Adipose tissue (tissue), 3 donors: ENCODE results near the gene WSCD2. TPM values are rescaled to one million over a fixed set of nuclear protein-coding genes. Genes with fewer than 3 reads are reported as not detected.
"Not testable (repeated sequence)": the region's sequence is repeated elsewhere in the genome, so short reads cannot be mapped to it uniquely, and the experiment has no call there.

Experiments
- H3K27ac ChIP-seq: one replicate; pipeline ENCODE4 v1.5.1; 2013; ENCODE audit warnings: low read depth, low read length
- WGBS, 3 donors: extraction: QIAGEN DNeasy Blood & Tissue Kit; methylation state at CpG; one replicate each; pipeline ENCODE4 v1.1.7; 2013; 5-methylcytosine and 5-hydroxymethylcytosine counted together
- polyA plus RNA-seq, 3 donors: library from polyadenylated mRNA; stranded (reverse); fragments of 200-250 nt; gene quantifications; one replicate each; pipeline ENCODE4 v1.2.3, GENCODE V29; 2013
- donor health status: healthy with polysubstance abuse.
- donor health status: Bipolar disorder and iron deficiency.
- donor health status: healthy.

Gene WSCD2
- polyA plus RNA-seq, 3 donors: 0.07 to 0.90 (median 0.22) TPM

DNA sequence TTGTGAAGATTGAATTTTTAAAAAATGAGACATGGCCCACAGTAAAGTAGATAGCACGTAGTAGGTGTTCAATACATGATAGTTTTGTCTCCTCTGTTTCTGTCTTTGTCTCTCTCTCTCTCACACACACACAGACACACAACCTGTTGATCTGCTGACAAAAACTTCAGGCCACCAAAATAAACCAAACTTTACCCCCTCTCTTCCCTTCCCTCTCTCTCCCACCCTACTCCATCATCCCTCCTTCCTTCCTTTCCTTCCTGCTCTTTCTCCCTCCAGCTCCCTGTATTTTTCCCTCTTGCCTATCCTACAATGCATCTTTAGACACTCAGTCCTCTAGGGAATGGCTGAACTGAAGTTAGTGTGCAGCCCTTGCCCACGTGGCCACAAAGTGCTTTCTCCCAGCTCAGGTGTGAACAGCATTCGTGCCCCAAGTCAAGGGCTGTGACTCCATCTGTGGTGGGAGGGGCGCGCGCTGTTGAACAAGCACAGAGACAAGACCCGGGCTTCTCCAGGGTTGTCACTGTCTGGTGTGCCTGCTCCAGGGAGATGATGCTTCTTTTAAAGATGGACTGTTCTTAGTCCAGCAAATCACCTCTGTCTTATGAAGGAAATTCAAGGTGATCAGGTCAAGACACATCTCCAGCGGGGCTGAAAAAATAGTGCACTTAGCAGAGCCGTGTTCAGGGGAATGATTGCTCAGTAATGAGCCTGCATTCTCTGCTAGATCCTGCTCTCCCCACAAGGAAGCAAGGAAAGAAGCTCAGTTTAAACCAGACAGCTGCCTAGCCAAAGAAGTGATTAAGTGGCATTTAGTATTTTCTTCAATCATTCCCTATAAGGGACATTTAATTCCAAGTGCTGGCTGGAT is 75.3 kb downstream of the WSCD2 start:
- H3K27ac ChIP-seq: no peak overlapping the region
- 62 to 78% (median 76%) methylated on average over 9 of the region's 9 CpGs for WGBS, 3 donors

DNA sequence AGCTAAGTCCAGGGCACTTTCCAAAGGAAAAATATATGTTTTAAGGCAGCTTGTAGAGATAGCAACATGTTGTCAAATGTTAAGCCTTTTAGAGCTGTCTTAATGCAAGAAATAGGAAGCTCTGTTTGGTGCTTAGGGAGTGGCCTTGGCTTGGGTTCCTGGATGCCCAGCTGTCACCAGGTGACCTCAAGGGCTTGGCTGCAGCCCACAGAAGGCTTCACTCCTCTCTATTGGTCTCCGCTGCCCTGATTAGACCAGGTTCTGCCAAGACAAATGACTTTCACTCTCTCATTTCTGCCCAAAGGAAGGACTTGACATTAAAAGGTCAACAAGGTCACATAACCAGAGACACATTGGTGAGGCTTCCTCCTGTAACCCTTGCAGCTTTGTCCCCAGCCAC is 76.8 kb downstream of the WSCD2 start:
- 78 to 92% (median 80%) methylated on average over 1 of the region's 1 CpG for WGBS, 3 donors
- no peak overlapping the region for H3K27ac ChIP-seq

DNA sequence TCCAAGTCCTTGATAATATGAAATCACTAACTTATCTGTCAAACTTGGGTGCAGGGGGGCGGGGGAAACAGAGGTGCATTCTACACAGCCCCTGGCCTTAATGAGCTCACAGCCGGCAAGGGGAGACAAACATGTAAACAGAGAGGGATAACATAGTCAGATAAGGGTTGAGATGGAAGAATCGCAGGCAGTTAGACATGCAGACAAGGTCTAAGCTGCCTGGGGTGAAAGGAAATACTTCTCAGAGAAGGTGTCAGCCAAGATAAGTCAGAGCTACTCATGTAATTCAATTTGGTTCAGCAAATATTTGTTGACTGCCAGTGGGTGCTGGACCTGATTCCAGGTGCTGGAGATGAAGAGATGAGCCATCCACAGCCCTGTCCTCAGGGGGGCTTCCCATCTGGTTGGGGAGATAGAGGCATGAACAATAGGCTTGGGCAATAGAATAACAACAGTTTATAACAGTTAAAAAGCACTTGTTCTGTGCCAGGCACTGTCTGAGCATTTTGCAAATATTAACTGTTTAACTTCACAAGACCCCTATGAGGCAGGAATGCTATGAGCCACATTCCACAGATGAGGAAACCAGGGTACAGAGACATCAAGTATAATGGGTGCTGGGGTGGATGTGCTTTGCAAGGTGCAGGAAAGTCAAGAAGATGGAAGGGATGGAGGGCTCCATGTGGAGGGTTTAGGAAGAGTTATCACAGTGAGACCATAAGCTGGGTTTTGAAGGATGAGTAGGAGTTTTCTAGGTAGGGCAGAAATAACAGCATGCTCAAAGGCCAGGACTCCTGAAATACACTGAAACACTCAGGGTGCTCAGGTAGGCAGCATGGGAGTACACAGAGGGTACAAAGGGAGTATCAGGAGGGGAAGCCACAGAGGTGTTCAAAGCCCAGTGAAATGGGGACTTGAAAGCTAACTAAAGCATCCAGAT is 79.0 kb downstream of the WSCD2 start:
- no peak overlapping the region for H3K27ac ChIP-seq
- 14 to 46% (median 45%) methylated on average over 3 of the region's 3 CpGs for whole genome bisulfite sequencing, 3 donors

DNA sequence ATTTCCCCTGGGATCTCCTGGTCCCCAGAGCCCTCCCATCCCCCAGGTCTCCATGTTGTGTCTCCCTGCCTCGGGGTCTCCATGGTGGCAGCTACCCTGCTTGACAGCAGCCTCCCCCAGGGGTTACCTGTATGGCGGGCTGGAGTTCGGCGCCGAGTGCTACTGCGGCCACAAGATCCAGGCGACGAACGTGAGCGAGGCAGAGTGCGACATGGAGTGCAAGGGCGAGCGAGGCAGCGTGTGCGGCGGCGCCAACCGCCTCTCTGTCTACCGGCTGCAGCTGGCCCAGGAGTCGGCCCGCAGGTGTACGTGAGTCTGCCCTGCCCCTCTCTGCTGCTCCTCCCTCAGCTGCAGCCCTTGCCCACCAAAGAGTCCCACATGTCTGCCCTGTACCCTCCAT is 80.9 kb downstream of the WSCD2 start:
- 80 to 89% (median 86%) methylated on average over 22 of the region's 22 CpGs for WGBS, 3 donors
- H3K27ac ChIP-seq: no peak overlapping the region

DNA sequence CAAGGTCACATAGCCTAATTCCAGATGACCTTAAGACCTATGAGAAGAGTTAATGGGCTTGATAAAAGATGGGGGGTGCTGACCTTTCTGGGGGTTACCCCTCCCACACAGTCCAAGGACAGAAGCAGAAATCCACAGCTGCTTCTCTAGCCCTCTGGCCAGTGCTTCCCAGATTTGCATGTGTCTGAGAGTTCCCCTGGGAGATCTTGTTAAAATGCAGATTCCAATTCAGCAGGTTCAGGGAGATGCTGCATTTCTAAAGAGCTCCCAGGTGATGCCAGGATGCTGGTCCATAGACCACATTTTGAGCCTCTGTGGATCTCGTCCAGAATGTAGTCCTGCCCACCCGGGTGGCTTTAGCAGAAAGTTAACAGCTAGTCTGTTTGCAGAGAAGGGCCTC is 82.1 kb downstream of the WSCD2 start:
- WGBS, 3 donors: 23 to 40% (median 37%) methylated on average over 2 of the region's 2 CpGs

DNA sequence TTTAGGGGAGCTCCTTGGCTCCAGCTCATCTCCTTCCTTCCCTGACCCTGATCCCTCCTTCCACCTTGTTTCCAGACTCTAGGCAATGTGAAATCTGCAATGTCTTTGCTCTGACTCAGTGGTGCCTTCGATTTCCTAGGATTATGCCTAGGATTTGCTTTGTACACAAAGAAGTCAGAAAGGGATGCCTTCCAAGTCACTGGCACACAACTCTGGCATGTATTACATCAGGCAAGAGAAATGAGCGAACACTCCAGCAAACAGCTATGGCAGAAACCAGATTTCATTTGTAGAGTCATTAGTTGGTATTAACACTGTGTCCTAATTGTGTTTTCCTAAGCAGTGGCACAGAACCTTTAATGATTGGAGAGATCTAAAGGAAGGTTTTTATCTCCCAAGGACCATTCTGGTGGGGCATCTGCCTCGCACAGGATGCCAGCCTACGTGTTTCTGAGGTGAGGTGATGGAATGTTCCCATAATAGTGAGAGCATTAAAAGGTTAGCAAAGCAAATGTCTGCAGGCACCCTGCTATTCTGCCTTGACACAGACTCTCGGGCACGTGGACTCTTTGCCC is 84.9 kb downstream of the WSCD2 start:
- no peak overlapping the region for H3K27ac ChIP-seq
- 65 to 70% (median 68%) methylated on average over 6 of the region's 6 CpGs for WGBS, 3 donors

More for the DNA sequence above, 82.1 kb downstream of the WSCD2 start:
- H3K27ac ChIP-seq: no peak overlapping the region

DNA sequence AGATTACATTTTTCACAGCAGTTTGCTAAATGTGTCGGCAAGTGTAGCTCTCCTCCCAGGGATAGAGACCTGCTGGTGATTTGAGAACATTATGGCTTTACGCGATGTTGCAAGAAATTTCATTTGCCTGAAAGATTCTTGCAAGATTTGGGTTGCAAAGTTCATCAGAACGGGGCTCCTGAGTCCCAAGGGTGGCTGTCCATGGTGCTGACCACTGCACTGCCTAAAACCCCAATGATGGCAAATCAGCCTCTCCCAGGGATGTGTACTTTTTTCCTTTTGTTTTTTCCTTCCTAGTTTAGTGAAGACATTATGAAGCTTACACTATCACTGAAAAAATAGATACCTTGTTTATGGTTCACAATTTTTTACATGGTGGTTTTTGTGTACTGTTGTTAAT is 85.4 kb downstream of the WSCD2 start:
- no peak overlapping the region for H3K27ac ChIP-seq
- WGBS, 3 donors: 29 to 34% (median 33%) methylated on average over 4 of the region's 4 CpGs

DNA sequence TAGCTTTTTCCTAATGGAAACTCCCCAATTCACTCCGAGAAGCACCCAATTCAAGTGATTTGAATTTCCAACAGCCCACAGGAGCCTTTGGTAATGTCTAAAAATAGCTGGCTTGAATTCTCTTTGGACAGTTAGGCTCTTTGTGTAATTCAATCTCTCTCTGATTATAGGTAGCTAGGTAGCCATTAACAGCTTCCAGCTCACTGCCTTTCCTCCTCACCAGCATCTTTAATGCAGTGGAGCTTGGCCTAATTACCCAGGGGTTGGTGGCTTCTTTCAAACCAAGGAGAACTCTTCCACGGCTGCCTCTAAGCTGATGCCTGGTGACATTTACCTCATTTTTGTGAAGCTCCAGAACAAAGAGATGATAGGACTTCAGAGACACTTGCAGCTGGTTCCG is 86.4 kb downstream of the WSCD2 start:
- H3K27ac ChIP-seq: no peak overlapping the region
- WGBS, 3 donors: 70 to 89% (median 71%) methylated on average over 3 of the region's 3 CpGs

DNA sequence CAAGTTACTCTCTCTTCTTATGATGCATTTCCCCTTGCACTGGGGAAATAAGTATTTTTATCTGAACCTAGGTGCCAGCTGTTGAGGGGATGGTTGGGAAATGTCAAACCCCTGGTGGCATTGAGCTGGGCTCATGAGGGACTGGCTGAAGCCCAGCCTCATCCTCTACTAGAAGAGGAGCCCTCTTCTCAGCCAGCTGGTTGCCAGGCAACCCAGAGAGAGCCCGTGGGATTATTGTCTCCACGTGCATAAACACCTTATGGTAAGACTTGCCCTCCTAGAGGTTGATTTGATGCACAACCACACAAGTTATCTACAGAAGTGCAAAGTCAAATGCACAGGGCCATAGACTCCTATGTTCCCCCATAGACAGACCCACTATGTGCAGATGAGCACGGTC is 89.8 kb downstream of the WSCD2 start:
- H3K27ac ChIP-seq: no peak overlapping the region
- 50 to 64% (median 51%) methylated on average over 3 of the region's 3 CpGs for WGBS, 3 donors

DNA sequence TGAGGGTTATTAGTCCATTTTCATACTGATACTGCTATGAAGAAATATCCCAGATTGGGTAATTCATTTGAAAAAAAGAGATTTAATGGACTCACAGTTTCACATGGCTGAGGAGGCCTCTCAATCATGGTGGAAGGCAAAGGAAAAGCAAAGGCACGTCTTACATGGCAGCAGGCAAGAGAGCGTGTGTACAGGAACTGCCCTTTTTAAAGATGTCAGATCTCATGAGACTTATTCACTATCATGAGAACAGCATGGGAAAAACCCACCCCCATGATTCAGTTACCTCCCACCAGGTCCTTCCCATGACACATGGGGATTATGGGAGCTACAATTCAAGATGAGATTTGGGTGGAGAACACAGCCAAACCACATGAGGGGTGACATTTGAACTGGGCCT is 96.0 kb downstream of the WSCD2 start:
- WGBS, 3 donors: 35 to 68% (median 47%) methylated on average over 2 of the region's 2 CpGs

DNA sequence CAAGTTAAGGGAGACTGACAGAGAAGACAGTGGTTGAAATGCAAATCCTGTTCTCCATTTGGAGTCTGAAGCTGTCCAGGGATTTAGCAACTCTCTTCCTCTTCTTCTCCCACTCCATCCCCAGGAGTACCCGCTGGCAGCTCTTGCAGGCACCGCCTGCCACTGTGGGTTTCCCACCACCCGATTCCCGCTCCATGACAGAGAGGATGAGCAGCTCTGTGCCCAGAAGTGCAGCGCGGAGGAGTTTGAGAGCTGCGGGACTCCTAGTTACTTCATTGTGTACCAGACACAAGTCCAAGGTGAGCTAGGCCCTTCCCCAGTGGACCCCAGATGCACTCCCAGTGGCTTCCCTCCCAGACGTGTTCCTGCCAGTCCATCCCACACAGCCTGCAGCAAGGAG is 97.8 kb downstream of the WSCD2 start:
- H3K27ac ChIP-seq: no peak overlapping the region
- WGBS, 3 donors: 75 to 87% (median 76%) methylated on average over 8 of the region's 8 CpGs

More for the DNA sequence above, 96.0 kb downstream of the WSCD2 start:
- not testable (repeated sequence) for H3K27ac ChIP-seq

DNA sequence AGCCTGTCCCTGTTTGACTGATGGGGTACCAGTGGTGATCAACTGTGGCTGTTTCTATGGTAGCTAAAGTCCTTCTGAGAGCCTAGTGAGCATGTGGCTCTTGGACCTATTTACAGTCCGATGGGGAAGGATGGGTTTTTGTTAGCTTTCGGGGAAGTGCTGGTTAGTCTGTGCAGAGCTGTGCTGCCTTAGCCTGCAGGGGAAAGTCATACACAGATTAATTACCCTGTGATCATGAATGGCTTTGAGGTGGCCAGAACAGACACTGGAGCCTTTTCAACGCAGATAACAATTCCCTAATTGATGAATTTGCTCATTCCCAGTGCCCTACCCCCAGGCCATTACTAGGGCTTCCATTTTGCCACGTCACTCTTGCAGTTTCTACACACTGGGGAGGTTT is 99.7 kb downstream of the WSCD2 start:
- 42 to 70% (median 70%) methylated on average over 4 of the region's 4 CpGs for WGBS, 3 donors
- no peak overlapping the region for H3K27ac ChIP-seq

DNA sequence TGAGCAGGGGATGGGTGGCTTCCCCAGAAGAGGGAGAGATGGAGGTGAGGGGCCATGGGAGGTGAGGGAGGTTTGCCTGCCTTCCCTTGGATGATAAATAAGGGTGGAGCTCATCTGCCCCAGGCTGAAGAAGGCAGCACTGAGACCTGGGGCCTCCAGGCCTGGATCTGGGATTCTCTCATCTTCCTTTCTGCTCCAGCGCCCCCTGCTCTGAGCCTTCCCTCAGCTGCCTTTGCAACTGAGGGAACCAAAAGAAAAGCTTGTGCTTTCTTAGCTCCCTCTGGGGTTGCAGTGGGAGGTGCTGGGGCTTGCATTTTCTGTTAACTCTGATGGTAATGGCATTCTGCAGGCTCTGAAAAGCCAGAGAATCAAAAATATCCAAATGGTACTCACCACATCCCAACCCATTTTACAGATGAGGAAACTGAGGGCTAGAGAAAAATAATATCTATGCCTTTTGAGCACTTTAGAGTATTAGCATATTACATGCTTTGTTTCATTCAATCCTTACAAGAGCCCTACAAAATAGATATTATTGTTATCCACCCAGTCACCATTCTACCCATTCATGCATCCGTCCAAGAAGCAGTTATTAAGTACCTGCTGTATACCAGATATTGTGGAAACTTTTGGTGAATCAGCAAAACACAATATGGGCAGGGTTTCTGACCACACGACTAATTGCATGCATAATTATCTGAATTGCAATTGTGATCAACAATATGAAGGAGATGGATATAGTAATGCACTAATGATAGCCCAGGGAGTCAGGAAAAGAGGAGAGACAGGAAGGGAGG is 102.2 kb downstream of the WSCD2 start:
- H3K27ac ChIP-seq: no peak overlapping the region
- WGBS, 3 donors: 30 to 48% (median 38%) methylated on average over 3 of the region's 3 CpGs

DNA sequence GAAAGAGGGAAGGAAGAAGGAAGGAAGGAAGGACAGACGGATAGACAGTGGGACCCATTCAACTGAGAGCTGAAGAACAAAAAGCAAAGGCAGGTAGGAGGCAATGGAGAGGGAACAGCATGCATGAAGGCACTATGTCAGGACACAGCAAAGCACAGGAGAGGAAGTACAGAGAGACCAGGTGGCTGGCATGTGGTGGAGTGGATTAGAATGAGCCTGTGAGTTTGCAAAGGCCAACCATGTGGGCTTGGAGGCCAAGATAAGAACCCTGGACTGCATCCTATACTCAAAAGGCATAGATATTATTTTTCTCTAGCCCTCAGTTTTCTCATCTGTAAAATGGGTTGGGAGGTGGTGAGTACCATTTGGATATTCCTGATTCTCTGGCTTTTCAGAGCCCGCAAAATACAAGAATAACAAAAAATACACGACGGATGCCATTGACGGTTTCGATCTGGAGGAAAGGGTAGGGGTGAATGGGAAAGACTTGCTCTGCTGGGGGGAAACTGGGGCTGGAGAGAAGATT is 102.9 kb downstream of the WSCD2 start:
- 85 to 90% (median 89%) methylated on average over 6 of the region's 6 CpGs for WGBS, 3 donors

DNA sequence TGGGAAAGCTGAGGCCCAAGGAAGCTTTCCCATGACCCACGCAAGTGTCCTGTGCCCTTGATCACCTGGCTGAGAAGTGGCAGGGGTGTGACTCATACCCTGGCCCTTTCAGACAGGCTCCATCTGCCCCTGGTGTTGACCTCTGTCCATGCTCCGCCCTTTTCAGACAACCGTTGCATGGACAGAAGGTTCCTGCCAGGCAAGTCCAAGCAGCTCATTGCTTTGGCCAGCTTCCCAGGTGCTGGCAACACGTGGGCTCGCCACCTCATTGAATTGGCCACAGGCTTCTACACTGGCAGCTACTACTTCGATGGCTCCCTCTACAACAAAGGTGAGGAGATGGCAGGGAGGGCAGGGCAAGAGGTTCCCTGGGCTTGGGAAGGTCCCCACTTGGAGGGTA is 103.5 kb downstream of the WSCD2 start:
- H3K27ac ChIP-seq: no peak overlapping the region
- WGBS, 3 donors: 59 to 78% (median 74%) methylated on average over 6 of the region's 6 CpGs

More for the DNA sequence above, 102.9 kb downstream of the WSCD2 start:
- H3K27ac ChIP-seq: no peak overlapping the region

DNA sequence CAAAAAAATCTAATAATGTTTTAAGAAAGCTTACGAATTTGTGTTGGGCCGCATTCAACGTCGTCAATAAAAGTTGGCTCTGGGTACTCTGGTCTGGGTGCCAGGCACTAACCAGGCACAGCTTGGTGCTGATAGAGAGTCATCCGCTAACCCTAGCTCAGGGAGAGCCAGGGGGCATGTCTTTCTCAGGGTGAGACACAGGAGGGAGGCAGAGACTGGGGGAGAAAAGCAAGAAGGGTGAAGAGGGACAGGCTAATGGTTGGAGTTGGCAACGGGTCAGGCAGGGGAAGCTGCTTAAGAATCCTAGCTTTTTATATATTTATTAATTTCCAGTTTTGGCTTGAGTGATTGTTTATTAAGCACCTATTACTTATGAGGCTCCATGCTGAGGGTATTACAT is 105.1 kb downstream of the WSCD2 start:
- H3K27ac ChIP-seq: no peak overlapping the region
- 77 to 82% (median 78%) methylated on average over 6 of the region's 6 CpGs for WGBS, 3 donors

DNA sequence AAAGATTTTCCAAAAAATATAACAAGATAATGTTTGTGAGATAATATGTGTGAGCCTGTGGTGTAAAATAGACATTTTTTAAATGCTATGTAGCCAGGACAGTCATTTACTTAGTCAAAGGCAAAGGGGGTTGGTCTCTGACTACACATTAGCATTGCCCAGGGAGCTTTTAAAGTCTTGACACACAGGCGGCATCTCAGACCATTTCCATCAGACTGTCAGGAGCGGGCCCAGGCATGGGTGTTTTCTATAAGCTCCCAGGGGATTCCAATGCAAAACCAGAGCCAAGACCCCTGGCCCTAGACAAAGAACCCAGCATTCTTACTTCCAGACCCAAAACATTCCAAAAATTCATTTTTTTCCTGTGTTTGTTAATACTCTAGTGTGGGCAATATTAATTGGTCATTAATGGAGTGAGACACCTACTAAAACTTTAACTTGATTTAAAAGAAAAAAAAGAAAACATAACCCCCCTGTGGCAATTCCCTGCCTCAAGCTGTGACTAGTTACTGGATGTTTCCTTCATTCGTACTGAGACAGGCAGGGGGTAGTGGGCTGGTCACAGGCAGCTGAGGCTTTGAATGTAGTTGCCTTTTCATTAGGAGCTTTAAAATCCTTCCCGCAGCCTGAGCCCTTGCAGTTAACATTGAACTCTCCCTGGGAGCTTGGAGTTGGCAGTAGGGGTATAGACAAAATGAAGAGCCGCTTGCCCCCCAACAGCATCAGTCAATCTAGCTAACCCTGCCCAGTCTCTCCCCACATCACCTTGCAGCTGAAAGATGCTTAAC is 106.3 kb downstream of the WSCD2 start:
- no peak overlapping the region for H3K27ac ChIP-seq
- 41 to 77% (median 76%) methylated on average over 5 of the region's 5 CpGs for WGBS, 3 donors
